Raji (cell line): ENCODE results near the gene LRRC3.

ENCODE experiments used
- POLR2A ChIP-seq: IDR thresholded peaks from 2 replicates; pipeline ENCODE4 v1.6.1; 2011; ENCODE audit warnings: low read depth, low read length, control low read depth; ENCODE audit not compliant: insufficient read depth

Gene LRRC3

DNA sequence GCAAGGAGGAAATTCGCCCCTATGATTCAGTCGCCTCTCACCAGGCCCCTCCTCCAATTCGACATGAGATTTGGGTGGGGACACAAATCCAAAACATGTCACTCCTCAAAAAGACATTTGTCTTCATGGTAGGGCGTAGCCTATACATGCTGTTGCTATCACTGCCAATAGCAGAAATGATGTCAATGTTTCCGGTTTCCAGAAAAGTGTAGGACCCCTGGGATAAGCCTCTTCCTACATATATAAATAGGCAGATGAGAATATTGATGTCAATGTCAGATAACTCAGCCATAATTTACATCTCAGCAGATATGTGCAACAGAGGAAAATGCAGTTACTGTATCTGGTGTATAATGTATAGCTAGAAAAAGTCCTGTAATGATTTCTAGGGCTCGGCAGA lies 16.7 kb downstream of the LRRC3 start:
- TF ChIP-seq POLR2A, result no peak

DNA sequence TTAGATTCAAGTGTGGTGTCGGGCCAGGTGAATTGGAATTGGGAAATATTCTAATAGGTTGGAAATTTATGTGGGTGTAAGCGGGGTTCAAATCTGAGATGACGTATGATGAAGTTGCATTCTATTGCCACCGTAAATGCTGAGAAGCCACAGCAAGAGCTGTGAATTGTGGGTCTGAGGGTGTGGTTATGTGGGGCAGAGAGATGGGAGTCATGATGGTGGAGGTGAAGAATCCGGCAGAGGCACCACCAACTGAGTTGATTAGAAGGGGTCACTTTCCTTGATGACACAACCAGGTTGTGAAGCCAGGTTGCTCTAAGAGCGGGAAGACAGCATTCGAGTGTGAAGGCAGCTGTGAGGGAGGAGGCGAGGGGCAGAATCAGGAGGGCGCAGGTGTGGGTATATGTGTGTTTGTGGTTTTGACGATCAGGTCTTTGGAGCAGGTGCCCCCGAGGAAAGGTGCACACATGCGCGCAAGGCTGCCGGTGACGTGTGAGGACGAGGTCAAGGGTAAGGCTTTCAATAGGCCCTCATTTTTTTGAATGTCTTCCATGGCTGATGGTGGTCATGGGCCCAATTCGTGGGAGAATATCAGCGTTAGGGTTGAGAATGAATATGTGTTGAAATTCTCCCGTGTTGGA lies 18.7 kb downstream of the LRRC3 start:
- TF ChIP-seq POLR2A, result no peak

DNA sequence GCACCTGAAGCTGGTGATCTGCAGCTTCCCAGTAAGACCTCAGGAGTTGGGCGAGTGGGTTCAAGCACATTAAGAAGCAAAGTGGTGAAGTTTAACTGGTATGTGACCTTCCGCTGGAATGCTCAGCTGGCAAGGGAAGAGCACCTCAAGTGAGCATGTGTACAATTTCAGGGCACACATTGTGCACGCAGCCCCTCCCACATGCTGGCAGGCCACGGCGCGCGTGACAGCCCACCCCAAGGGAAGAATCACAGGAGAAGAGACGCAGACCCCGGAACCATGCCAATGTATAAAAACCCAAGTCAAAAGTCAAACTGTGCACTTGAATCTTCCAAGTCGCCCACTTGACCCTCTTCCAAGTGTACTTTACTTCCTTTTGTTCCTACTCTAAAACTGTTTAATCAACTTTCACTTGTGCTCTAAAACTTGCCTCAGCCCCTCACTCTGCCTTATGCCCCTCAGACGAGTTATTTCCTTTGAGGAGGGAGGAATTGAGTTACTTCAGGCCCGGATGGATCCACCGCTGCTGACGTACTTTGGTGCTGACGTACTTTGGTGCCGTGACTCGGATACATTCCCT lies 20.0 kb downstream of the LRRC3 start:
- TF ChIP-seq POLR2A, result no peak

DNA sequence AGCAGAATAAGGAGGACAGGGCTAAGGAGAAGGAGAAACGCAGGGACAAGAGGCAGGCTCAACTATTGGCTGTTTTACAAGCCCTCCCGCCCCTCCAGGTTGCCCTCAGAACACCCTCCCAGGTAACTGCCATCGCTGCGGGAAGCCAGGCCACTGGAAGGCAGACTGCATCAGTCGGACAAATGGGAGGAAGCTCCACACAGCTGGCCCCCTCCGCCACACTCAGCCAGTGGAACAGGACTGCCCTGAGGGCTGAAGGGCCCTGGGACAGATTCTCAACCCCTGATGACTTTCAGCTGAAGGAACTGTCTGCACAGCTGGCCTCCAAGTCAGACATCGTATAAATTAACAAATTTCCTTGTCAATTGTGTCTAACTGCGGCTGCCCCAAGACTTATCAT lies 21.8 kb downstream of the LRRC3 start:
- no peak for TF ChIP-seq POLR2A

DNA sequence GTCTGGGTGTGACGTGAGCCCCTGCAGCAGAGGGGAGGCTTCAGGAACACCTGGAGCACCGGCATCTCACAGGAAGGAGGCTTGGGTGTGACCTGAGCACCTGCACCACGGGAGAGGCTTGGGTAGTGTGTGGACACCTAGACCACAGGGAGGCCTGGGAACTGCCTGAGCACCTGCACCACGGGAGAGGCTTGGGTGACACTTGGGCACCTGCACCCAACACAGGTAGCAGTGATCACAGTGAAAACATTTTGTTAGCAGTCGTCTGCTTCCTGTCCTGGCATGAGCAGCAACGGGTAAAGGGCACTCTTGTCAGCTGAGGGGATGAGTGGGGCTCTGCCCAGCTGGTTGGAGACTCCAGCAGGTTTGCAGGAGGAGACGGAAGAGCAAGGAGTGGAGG lies 22.4 kb downstream of the LRRC3 start:
- TF ChIP-seq POLR2A, result no peak

DNA sequence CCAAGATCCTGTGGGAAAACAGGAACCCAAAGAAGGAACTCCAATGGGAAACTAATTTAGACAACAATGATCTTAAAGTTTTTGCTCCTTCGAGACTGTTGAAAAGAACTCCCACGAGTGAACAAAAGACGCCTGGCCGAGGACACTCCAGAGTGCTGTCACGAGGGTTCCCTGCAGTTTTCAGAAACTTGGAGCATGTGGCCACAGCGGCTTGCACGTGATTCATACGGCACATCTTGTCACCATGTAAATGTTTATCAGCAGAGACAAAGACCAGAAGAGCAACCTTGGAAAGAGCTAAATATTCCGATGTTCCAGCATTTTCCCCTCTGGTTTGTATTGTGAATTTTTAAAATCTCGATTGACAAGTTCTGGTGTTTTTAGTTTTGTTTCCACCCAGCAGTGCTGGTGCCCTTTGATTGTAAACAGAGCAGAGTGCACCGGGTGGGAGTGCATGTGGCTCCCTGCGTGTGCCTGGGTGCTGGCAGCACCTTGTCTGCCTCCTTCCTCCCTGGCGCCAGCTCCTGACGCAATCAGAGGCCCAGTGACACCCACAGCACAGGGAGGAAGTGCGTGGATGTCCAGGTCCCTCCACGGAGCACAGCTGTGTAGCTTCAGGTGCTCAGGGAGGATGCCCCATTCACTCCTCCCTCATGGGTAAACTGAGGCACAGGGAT lies 23.0 kb downstream of the LRRC3 start:
- no peak for TF ChIP-seq POLR2A

DNA sequence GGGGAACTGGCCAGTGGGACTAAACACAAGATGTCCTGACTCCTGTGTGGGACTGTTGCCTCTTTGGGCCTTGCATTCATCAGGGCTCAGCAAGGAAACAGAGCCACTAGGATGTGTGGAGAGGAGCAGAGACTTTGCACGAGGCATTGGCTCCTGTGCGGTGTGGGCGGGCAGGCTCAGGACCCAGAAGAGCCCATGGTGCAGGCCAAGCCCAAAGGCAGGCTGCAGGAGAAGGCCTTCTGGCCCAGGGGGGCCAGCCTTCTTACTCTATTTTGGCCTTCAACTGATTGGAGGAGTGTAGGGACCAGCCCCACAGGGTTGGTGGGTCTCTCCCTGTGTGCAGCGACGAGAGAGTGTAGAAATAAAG lies 23.5 kb downstream of the LRRC3 start:
- no peak for TF ChIP-seq POLR2A

DNA sequence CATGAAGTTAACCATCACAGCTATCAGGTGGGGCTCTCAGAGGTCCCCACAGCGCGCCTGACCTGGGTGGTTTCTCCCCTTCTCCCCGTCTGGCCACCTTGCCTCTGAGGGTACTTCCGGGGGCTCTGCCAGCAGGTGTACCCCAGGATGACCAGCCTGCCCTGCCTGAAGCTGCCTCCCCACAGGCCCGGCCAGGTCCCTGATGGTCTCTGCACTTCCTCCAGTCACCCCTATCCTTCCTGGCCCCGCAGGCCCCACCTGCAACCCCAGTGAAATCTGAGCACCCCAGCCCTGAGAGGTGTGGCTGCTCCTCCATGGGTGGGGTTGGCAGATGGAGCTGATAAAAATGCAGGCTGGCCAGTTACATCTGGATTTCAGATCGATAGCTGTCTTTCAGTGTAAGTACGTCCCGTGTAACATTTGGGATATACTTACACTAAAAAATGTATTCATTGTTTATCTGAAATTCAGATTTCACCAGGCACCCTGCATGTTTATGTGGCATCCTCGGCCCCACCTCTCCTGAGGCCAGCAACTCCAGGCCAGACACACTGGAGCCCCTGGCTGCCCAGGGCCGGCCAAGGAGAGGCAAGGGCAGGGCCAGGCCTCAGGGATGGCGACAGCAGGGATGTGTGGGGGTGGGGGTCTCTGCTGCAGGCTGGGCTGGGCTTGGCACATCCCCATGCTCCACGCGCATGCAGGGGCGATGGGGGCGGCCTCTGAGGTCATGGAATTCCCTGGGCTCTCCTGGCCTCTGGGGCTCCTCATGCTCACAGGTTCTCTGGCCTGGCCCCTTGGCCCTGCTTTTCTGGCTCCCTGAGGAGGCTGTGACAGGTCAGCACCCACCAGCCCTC lies 25.1 kb downstream of the LRRC3 start:
- TF ChIP-seq POLR2A, result no peak

DNA sequence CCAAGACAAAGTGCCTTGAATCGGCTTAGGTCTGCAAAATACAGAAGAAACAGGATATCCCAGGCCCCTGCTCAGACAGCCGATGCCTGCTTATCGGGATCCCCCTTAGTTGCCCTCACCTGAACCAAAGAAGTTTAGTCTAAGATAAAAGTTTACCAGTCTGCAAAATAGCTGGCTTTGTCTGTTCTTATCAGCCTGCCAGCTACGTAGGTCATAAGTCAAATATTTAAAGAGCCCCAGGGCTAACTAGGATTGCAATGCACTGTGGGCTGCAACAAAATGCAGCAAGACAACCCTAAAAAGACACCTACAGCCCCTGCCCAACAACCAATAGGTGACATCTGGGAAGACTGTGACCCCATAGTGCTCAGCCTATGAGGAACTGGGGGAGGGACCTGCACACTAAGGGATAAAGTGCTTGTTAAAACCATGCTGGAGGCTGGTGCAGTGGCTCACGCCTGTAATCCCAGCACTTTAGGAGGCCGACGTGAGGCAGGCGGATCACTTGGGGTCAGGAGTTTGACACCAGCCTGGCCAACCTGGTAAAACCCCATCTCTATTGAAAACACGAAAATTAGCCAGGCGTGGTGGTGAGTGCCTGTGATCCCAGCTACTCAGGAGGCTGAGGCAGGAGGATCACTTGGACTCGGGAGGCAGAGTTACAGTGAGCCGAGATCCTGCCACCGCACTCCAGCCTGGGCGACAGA lies 27.4 kb downstream of the LRRC3 start:
- TF ChIP-seq POLR2A, result no peak

DNA sequence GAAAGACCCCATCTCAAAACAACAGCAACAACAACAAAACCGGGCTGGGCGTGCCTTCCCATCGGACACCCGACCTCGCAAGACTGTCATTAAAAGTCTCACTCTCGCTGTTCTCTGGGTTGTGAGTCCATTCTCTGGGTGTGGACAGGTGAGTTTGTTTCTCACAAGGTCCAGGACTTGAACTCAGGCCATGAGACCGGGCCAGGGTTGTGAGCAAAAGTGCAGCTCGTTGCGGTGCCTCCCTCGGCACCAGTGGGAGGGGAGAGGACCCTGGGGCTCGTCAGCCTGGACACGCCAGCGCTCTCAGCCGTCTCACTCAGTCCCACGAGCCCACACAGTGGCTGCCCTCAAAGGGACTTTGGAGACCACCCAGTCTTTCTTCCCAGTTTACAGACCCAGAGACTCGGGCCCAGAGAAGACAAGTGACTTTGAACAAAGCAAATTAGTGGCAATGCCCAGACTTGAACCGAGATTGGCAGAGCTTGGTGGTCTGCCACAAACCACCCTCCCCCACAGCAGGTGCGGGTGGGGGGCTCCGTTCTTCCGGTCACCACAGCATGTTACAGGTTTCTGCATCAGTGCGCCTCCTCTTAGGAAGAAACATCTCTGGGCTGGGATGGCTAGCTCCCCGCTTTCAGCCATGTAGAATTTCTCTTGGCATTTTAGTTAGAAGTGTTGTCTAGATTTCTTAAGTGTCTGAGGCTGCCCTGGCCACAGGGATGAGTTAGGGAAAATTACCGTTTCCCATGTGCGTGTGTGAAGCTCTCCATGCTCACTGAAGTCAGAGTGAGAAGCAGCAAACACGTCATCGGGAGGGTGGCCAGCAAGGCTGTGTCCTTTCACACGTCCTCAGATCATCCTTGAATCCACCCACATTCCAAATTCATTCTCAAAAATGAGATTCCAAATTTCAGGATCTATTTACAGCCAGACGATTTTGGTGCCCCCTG lies 28.3 kb downstream of the LRRC3 start:
- no peak for TF ChIP-seq POLR2A

DNA sequence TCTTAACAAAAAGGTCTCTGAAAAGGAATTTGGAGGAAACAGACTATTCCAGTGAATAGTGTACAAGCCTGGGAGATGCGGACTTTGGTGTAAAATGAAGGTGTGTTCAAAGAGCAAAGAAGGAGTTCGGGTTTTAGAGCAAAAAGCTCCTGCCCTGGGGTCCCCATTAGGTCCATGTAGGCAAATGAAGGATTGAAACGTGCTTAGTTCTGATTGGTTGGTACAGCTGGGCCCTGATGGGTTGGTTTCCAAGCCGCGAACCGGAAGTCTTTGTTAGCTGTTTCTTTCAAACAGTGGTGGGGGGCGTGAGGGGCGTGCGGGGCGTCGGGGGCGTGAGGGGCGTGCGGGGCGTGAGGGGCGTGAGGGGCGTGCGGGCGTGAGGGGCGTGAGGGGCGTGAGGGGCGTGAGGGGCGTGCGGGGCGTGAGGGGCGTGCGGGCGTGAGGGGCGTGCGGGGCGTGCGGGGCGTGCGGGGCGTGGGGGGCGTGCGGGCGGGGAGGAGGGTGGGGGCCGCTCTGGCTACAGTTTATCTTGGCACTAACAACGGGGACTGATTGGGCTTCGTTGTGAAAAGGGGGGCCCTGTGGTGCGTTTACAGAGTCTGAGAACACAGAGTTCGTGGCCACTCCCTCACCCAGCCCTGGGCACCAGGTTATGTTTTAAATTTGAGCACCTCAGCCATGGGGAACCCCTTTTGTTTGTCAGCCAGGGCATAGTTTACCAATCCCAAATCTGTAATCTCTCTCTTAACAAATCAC lies 29.4 kb downstream of the LRRC3 start:
- no peak for TF ChIP-seq POLR2A

DNA sequence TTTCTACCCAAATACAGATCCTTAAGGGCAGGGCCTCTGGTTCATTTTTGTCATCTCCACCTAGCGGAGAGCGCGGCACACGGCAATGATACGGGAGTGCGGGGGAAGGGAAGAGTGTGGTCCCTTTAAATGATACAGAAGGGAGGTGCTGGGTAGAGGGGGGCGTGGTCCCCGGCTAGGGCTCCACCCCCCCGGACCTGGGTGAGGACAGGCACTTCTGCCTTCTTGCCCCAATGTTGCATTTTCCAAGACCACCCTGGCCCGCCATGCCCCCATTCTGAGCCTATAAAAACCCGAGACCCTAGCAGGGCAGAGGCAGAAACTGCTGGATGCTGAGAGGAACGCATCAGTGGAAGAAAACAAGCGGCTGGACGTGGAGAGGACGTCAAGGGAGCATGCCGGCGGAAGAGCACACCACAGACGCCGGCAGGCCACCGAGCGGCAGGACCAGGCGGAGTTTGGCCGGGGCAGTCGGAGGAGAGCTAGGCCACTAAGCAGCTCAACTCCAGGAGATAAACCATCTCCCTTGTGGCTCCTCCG lies 30.0 kb downstream of the LRRC3 start:
- TF ChIP-seq POLR2A, result no peak

DNA sequence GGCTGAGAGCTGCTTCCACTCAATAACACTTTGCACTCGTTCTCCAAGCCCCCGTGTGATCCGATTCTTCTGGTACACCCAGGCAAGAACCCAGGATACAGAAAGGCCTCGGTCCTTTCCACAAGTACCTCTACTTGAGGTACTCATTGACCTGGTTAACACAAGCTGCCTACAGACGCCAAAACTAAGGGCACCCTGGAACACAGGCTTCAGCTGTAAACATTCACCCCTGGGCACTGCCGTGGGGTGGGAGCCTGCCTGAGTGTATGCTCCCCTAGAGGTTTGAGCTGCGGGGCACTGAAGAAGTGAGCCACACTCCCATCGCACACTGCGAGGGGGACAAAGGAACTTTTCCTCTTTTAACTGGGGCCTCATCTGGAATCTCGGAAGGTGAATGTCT lies 30.5 kb downstream of the LRRC3 start:
- TF ChIP-seq POLR2A, result no peak
